Mononuclear cell (primary cell): Measurements from ENCODE around the gene SAT1. TPM values are rescaled to one million over a fixed set of nuclear protein-coding genes. Genes with fewer than 3 reads are reported as not detected.
A peak's percentile ranks its signal among the peaks of the same experiment; 100 is the strongest.
"Not testable (repeated sequence)": the region's sequence is repeated elsewhere in the genome, so short reads cannot be mapped to it uniquely, and the experiment has no call there.

Experiments
- H3K27me3 ChIP-seq: 2 replicates; pipeline ENCODE4 v1.6.0; 2011; ENCODE audit warnings: low read length, control low read depth; ENCODE audit not compliant: insufficient read depth
- H3K4me1 ChIP-seq: 2 replicates; pipeline ENCODE4 v1.5.1; 2011; ENCODE audit warnings: mild to moderate bottlenecking, low read length, control low read depth; ENCODE audit not compliant: insufficient read depth
- H3K4me3 ChIP-seq: 2 replicates; pipeline ENCODE4 v1.5.1; 2011; ENCODE audit warnings: mild to moderate bottlenecking, low read length, moderate library complexity
- H3K9me3 ChIP-seq: 2 replicates; pipeline ENCODE4 v1.5.1; 2011; ENCODE audit warnings: low read depth, mild to moderate bottlenecking, control low read depth, low read length
- total RNA-seq: library from RNA; depleted of rRNA; stranded (reverse); fragments of >200 nt; gene quantifications from one replicate; pipeline ENCODE4 v1.2.3, GENCODE V29; 2012

Gene SAT1
- 1,656 TPM for total RNA-seq

- peak within 1 kb of the TSS; percentile 95 for H3K4me3 ChIP-seq
- H3K27me3 ChIP-seq, result no peaks in the 10 kb centered on the region
- H3K9me3 ChIP-seq, result no peaks in the 10 kb centered on the region
- peaks cover 35% of the 10 kb centered on the region for H3K4me1 ChIP-seq
Measured at GRCh38 chrX:23782863-23783588, at the start of gene SAT1. TSS of gene SAT1 (plus strand) at chrX:23783173. CDS start at chrX:23783352, 179 bp downstream.

GRCh38 chrX:23736030-23736429 lies 46.9 kb upstream of the SAT1 start:
- Histone ChIP-seq H3K4me3 (no peak overlapping the region), H3K9me3 (no peaks in the 10 kb centered on the region), H3K4me1 (peaks cover 7% of the 10 kb centered on the region), H3K27me3 (no peaks in the 10 kb centered on the region)

- H3K9me3 ChIP-seq, result no peaks in the 10 kb centered on the region
- peaks cover 20% of the 10 kb centered on the region for H3K4me1 ChIP-seq
- no peaks in the 10 kb centered on the region for H3K27me3 ChIP-seq
- no peak overlapping the region for H3K4me3 ChIP-seq
Measured at GRCh38 chrX:23737413-23737812, 45.6 kb upstream of the SAT1 start.

GRCh38 chrX:23742174-23742696 lies 40.7 kb upstream of the SAT1 start:
- Histone ChIP-seq H3K4me3 (peak overlapping the region; percentile 69), H3K9me3 (no peaks in the 10 kb centered on the region)

GRCh38 chrX:23742697-23743622 lies 40.0 kb upstream of the SAT1 start, which contains the start of gene ACOT9:
TSS of gene ACOT9 (minus strand) at chrX:23743276. CDS start at chrX:23743144, 132 bp downstream.
- H3K4me3 ChIP-seq, result peak within 1 kb of the TSS; percentile 69
- no peaks in the 10 kb centered on the region for H3K27me3 ChIP-seq
- H3K9me3 ChIP-seq, result no peaks in the 10 kb centered on the region
- H3K4me1 ChIP-seq, result peaks cover 17% of the 10 kb centered on the region

More at GRCh38 chrX:23742174-23742696, 40.7 kb upstream of the SAT1 start:
- H3K4me1 ChIP-seq, result peaks cover 17% of the 10 kb centered on the region
- no peaks in the 10 kb centered on the region for H3K27me3 ChIP-seq

GRCh38 chrX:23743623-23743971 lies 39.4 kb upstream of the SAT1 start:
- H3K9me3 ChIP-seq, H3K27me3 ChIP-seq: not testable (repeated sequence)
- Histone ChIP-seq H3K4me3 (peak overlapping the region; percentile 69), H3K4me1 (peaks cover 17% of the 10 kb centered on the region)

- peaks cover 17% of the 10 kb centered on the region for H3K4me1 ChIP-seq
- H3K9me3 ChIP-seq, result no peaks in the 10 kb centered on the region
- no peaks in the 10 kb centered on the region for H3K27me3 ChIP-seq
- no peak overlapping the region for H3K4me3 ChIP-seq
Measured at GRCh38 chrX:23745786-23746185, 37.2 kb upstream of the SAT1 start.

GRCh38 chrX:23749129-23749528 lies 33.8 kb upstream of the SAT1 start:
- Histone ChIP-seq H3K27me3 (no peaks in the 10 kb centered on the region), H3K4me1 (peaks cover 5% of the 10 kb centered on the region), H3K4me3 (no peak overlapping the region)

GRCh38 chrX:23749576-23749975 lies 33.4 kb upstream of the SAT1 start:
- H3K4me1 ChIP-seq, result peaks cover 5% of the 10 kb centered on the region
- no peaks in the 10 kb centered on the region for H3K9me3 ChIP-seq
- no peak overlapping the region for H3K4me3 ChIP-seq
- H3K27me3 ChIP-seq, result no peaks in the 10 kb centered on the region

More at GRCh38 chrX:23749129-23749528, 33.8 kb upstream of the SAT1 start:
- no peaks in the 10 kb centered on the region for H3K9me3 ChIP-seq

GRCh38 chrX:23752740-23753415 lies 30.1 kb upstream of the SAT1 start:
- Histone ChIP-seq H3K4me3 (no peak overlapping the region), H3K27me3 (no peaks in the 10 kb centered on the region), H3K4me1 (no peaks in the 10 kb centered on the region), H3K9me3 (no peaks in the 10 kb centered on the region)

GRCh38 chrX:23754664-23755063 lies 28.3 kb upstream of the SAT1 start:
- H3K9me3 ChIP-seq, result no peaks in the 10 kb centered on the region

GRCh38 chrX:23756165-23756564 lies 26.8 kb upstream of the SAT1 start:
- no peak overlapping the region for H3K4me3 ChIP-seq
- no peaks in the 10 kb centered on the region for H3K4me1 ChIP-seq
- no peaks in the 10 kb centered on the region for H3K9me3 ChIP-seq
- H3K27me3 ChIP-seq, result no peaks in the 10 kb centered on the region

More at GRCh38 chrX:23754664-23755063, 28.3 kb upstream of the SAT1 start:
- H3K4me3 ChIP-seq, result no peak overlapping the region
- H3K27me3 ChIP-seq, result no peaks in the 10 kb centered on the region
- H3K4me1 ChIP-seq, result no peaks in the 10 kb centered on the region

- Histone ChIP-seq H3K27me3 (no peaks in the 10 kb centered on the region), H3K4me3 (no peak overlapping the region), H3K4me1 (no peaks in the 10 kb centered on the region), H3K9me3 (no peaks in the 10 kb centered on the region)
Measured at GRCh38 chrX:23759821-23760220, 23.2 kb upstream of the SAT1 start.

GRCh38 chrX:23764188-23764984 lies 18.6 kb upstream of the SAT1 start:
- Histone ChIP-seq H3K9me3 (no peaks in the 10 kb centered on the region), H3K27me3 (no peaks in the 10 kb centered on the region), H3K4me3 (no peak overlapping the region), H3K4me1 (no peaks in the 10 kb centered on the region)
